Heart right ventricle (tissue), 16 donors: ENCODE results near the gene FCHO1. TPM values are rescaled to one million over a fixed set of nuclear protein-coding genes. Genes with fewer than 3 reads are reported as not detected.

Experiments
- ATAC-seq, 8 donors: fragments of 200-7000 bp; cut with Tn5 transposase; one replicate each; pipeline ENCODE4 v1.9.1; 2020; ENCODE audit warnings: mild to moderate bottlenecking in 8 of 8, moderate library complexity in 8 of 8, moderate number of reproducible peaks in 1 of 8
- DNase-seq, 2 donors: peaks; one replicate each; pipeline ENCODE4 v3.0.0-alpha.2; 2020
- H3K27ac ChIP-seq, 10 donors: fragments of 200-600 bp; sonication (generic) in 2 of 10; one replicate each; pipeline versions ENCODE4 v1.5.0 to v1.8.0; 2020 to 2022; ENCODE audit warnings: mild to moderate bottlenecking in 3 of 10
- H3K27me3 ChIP-seq, 7 donors: fragments of 200-600 bp; one replicate each; pipeline ENCODE4 v1.8.0; 2021 to 2022; ENCODE audit warnings: mild to moderate bottlenecking in 2 of 7
- H3K36me3 ChIP-seq, 9 donors: fragments of 200-600 bp; sonication (generic) in 1 of 9; one replicate each; pipeline versions ENCODE4 v1.5.0 to v1.8.0; 2020 to 2022; ENCODE audit warnings: mild to moderate bottlenecking in 2 of 9
- H3K4me1 ChIP-seq, 9 donors: fragments of 200-600 bp; sonication (generic) in 1 of 9; one replicate each; pipeline versions ENCODE4 v1.5.0 to v1.8.0; 2020 to 2022; ENCODE audit warnings: mild to moderate bottlenecking in 4 of 9
- H3K4me3 ChIP-seq, 10 donors: fragments of 200-600 bp; sonication (generic) in 2 of 10; one replicate each; pipeline versions ENCODE4 v1.5.0 to v1.8.0; 2020 to 2022; ENCODE audit warnings: mild to moderate bottlenecking in 7 of 10, moderate library complexity in 2 of 10
- H3K9me3 ChIP-seq, 11 donors: fragments of 200-600 bp in 10 of 11; sonication (generic) in 2 of 11; one replicate each; pipeline versions ENCODE4 v1.5.0 to v1.8.0; 2013 to 2022; ENCODE audit warnings: mild to moderate bottlenecking in 2 of 11, control low read depth in 1 of 11, moderate library complexity in 1 of 11
- WGBS, 2 donors: extraction: QIAGEN DNeasy Blood & Tissue Kit; methylation state at CpG; one replicate each; pipeline ENCODE4 v1.1.7; 2013; ENCODE audit warnings: inconsistent platforms in 1 of 2; 5-methylcytosine and 5-hydroxymethylcytosine counted together
- intact Hi-C, 10 donors: fragments of 100-400 bp; cut with DNase I; formaldehyde crosslinking; loops; one replicate each; pipeline versions ENCODE4 v1.11.1 to v1.14.2; 2022
- polyA plus RNA-seq, 2 donors: library from polyadenylated mRNA; stranded (reverse); fragments of 200-250 nt; gene quantifications; one replicate each; pipeline ENCODE4 v1.2.3, GENCODE V29; 2013
- total RNA-seq, 10 donors: library from RNA; stranded (reverse); fragmentation: NEBNext Ultra II Directional in 3 of 10; extraction: Animal tissue kit (Norgen Biotek cat#: 25700) in 3 of 10; gene quantifications; one replicate each; pipeline versions ENCODE4 v1.2.1 to v1.2.4, GENCODE V29; 2021 to 2023
- TF ChIP-seq, protein P1 (sequence below), 9 donors: fragments of 200-600 bp; sonication (generic) in 2 of 9; IDR thresholded peaks; one replicate each; pipeline versions ENCODE4 v1.5.0 to v1.8.0; 2021 to 2022; ENCODE audit warnings: antibody characterized with exemption in 9 of 9, mild to moderate bottlenecking in 5 of 9, moderate library complexity in 1 of 9
- donor health status: Arrhythmogenic right ventricular cardiomyopathy.
- donor health status: ischemic (EF 13 %, LVEDD 7.1; RV severe dilation, severe dysfunction).
- donor health status: healthy with polysubstance abuse.
- donor health status: DM: no; HTN: yes; CAD: no.
- donor health status: DM: no; HTN: no; CAD: no.
- donor health status: ischemic (EF 25% LVEDD 6.9; RV normal size, moderate dysfunction).
- donor health status: ischemic (EF 25% LVEDD 5.7; RV mildly dilated, moderate dysfunction).
- donor health status: healthy.
- donor health status: DM: yes; HTN: yes; CAD: no.
- donor health status: Ischemic cardiomyopathy.
- donor health status: ischemic (EF 35%, LVEDD 5.7; RV mildly dilated, moderate dysfunction).
- donor health status: nonischemic (EF 11% LVEDD 7.7; RV severe dilation, severe dysfunction).
- donor health status: DM: yes; HTN: yes; CAD: no.
- donor health status: PGD.
- donor health status: ischemic (EF 29% LVEDD 5.4; RV normal size, mild dysfunction).
- donor health status: nonischemic (EF 23%, LVEDD 6.1; RV moderate dilation, normal function).

FCHO1 gene
- total and polyA plus RNA-seq, 12 donors: 0.21 to 2.6 (median 0.73) TPM

DNA sequence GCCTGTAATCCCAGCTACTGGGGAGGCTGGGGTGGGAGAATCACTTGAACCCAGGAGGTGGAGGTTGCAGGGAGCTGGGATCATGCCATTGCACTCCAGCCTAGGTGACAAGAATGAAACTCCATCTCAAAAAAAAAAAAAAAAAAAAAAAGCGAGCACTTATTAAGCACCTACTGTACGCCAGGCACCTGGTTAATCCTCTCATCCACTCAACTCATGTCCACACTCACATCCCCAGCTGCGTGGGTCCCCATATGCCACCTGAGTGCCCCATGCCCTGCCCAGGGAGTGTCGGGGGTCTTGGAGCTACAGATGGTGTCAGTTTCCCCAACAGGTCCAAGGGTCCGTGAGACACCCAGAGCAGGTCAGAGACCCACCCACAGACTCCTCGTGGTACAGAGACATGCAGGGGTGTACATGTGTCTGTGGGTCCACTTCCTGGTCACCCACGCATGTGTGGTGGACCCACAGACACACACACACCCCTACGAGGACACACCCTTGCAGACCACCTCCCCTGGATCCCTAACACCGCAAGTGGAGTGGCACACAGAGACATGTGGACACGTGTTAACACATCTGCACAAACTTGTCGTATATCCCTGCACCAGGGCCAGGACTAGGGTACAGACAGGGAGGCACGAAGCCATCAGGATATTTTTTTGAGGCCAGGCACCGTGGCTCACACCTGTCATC is 66.5 kb downstream of the FCHO1 start:
- H3K4me1 ChIP-seq: no peaks in the 10 kb centered on the region
- H3K9me3 ChIP-seq: no peaks in the 10 kb centered on the region
- no peaks in the 10 kb centered on the region for H3K36me3 ChIP-seq
- TF ChIP-seq, protein P1, sequence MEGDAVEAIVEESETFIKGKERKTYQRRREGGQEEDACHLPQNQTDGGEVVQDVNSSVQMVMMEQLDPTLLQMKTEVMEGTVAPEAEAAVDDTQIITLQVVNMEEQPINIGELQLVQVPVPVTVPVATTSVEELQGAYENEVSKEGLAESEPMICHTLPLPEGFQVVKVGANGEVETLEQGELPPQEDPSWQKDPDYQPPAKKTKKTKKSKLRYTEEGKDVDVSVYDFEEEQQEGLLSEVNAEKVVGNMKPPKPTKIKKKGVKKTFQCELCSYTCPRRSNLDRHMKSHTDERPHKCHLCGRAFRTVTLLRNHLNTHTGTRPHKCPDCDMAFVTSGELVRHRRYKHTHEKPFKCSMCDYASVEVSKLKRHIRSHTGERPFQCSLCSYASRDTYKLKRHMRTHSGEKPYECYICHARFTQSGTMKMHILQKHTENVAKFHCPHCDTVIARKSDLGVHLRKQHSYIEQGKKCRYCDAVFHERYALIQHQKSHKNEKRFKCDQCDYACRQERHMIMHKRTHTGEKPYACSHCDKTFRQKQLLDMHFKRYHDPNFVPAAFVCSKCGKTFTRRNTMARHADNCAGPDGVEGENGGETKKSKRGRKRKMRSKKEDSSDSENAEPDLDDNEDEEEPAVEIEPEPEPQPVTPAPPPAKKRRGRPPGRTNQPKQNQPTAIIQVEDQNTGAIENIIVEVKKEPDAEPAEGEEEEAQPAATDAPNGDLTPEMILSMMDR (IDR thresholded peaks at IDR 0.05): no peak
- whole genome bisulfite sequencing, 2 donors: 76 to 80% methylated on average over 13 of the region's 13 CpGs
- H3K27ac ChIP-seq: no peak overlapping the region
- intact Hi-C loops: no loop called here
- H3K4me3 ChIP-seq: no peak overlapping the region
- H3K27me3 ChIP-seq: peaks cover 0 to 62% (median 25%) of the 10 kb centered on the region in 7 donors
- DNase-seq: no peak
- no peak for ATAC-seq

GRCh38 chr19:17821190-17821589 is 69.9 kb downstream of the FCHO1 start, which contains the start of gene INSL3:
Gene INSL3 (minus strand): TSS chr19:17821519. CDS start chr19:17821506, 13 bp downstream.
- no peak within 1 kb of the TSS for H3K4me3 ChIP-seq
- H3K27ac ChIP-seq: no peak within 1 kb of the TSS
- no peak for ATAC-seq
- TF ChIP-seq, protein P1 (IDR thresholded peaks at IDR 0.05): no peak
- intact Hi-C loops: no loop called here
- peaks cover 0 to 9% (median 0%) of the 10 kb centered on the region in 9 donors for H3K36me3 ChIP-seq
- no peaks in the 10 kb centered on the region for H3K9me3 ChIP-seq
- peaks cover 0 to 52% (median 22%) of the 10 kb centered on the region in 7 donors for H3K27me3 ChIP-seq
- 60 to 61% methylated on average over 34 of the region's 34 CpGs for WGBS, 2 donors
- no peaks in the 10 kb centered on the region for H3K4me1 ChIP-seq
- DNase-seq: no peak

DNA sequence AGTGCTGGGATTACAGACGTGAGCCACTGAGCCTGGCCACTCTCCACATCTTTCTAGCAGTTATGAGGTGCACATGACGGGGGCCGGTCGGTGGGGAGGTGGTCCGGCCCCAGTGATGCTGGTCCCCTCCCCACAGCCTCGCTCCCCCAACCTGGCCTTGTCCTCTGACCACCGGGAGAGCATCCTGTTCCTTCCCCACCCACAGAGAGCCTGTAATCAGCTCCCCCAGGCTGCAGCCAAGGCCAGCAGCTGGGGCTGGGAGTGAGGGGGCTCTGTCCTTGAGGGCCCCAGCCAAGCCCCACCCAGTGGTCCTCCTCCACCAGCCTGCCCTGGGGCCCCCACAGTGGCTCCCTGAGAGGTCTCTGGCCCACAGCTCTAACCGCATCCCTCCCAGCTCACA is 73.1 kb downstream of the FCHO1 start:
- no peak overlapping the region for H3K27ac ChIP-seq
- H3K27me3 ChIP-seq: peaks cover 0 to 42% (median 15%) of the 10 kb centered on the region in 7 donors
- 49 to 60% methylated on average over 8 of the region's 8 CpGs for WGBS, 2 donors
- DNase-seq (no peak), ATAC-seq (no peak)
- intact Hi-C loops: no loop called here
- H3K4me3 ChIP-seq: no peak overlapping the region
- no peaks in the 10 kb centered on the region for H3K4me1 ChIP-seq
- no peaks in the 10 kb centered on the region for H3K9me3 ChIP-seq
- TF ChIP-seq, protein P1 (IDR thresholded peaks at IDR 0.05): no peak
- peaks cover 0 to 29% (median 0%) of the 10 kb centered on the region in 9 donors for H3K36me3 ChIP-seq

GRCh38 chr19:17826508-17827056 is 75.3 kb downstream of the FCHO1 start:
- WGBS, 2 donors: 84 to 93% methylated on average over 13 of the region's 13 CpGs
- ATAC-seq: no peak
- H3K9me3 ChIP-seq: no peaks in the 10 kb centered on the region
- H3K27me3 ChIP-seq: peaks cover 0 to 46% (median 27%) of the 10 kb centered on the region in 7 donors
- TF ChIP-seq, protein P1 (IDR thresholded peaks at IDR 0.05): no peak
- intact Hi-C loops: no loop called here
- no peak overlapping the region for H3K4me3 ChIP-seq
- peaks cover 0 to 5% (median 0%) of the 10 kb centered on the region in 9 donors for H3K4me1 ChIP-seq
- no peak for DNase-seq
- no peak overlapping the region for H3K27ac ChIP-seq
- peaks cover 0 to 47% (median 0%) of the 10 kb centered on the region in 9 donors for H3K36me3 ChIP-seq
